ENCODE data around the gene ERBB4. TPM values are rescaled to one million over a fixed set of nuclear protein-coding genes. Genes with fewer than 3 reads are reported as not detected.

ERBB4 gene
- total RNA-seq, 1 experiment from 2014 or later: 2.9 TPM

DNA sequence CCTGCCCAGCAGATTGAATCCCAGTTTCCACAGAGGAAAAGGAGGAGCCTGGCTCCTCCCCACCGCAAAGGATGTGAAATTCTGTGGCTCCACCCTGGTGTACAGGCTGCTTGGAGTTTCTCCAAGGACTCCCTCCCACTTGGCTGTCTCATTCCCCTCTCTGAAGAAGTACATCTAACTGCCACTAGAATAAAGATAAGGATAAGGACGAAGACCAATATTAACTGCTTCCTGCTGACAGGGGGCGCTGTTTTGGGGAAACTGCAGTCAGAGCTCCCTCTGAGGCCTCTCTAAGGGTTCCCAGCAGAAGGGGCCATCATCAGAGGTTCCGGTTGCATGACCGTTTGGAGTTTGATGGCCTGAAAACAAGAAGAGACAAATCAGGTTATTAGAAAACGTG is 1191.3 kb downstream of the ERBB4 start:
- Mint-ChIP-seq H3K4me3 (ENCODE audit: low read depth, unreplicated experiment) (no peak overlapping the region), H3K27ac (ENCODE audit: unreplicated experiment) (peak overlapping the region; percentile 54), H3K27me3 (ENCODE audit: unreplicated experiment) (no peaks in the 10 kb centered on the region), H3K9me3 (ENCODE audit: low read depth, unreplicated experiment) (peaks cover 12% of the 10 kb centered on the region), H3K4me1 (ENCODE audit: low read depth, unreplicated experiment) (peaks cover 26% of the 10 kb centered on the region), H3K36me3 (ENCODE audit: insufficient read depth, unreplicated experiment) (peaks cover 9% of the 10 kb centered on the region)
- intact Hi-C loops (cut with micrococcal nuclease; ENCODE audit: unreplicated experiment): no loop called here
- CTCF ChIA-PET: no interaction called here
- no TSS peak for BruUV-seq (replicated peaks)
- DNase-seq: no peak
- TF ChIP-seq, protein P1, sequence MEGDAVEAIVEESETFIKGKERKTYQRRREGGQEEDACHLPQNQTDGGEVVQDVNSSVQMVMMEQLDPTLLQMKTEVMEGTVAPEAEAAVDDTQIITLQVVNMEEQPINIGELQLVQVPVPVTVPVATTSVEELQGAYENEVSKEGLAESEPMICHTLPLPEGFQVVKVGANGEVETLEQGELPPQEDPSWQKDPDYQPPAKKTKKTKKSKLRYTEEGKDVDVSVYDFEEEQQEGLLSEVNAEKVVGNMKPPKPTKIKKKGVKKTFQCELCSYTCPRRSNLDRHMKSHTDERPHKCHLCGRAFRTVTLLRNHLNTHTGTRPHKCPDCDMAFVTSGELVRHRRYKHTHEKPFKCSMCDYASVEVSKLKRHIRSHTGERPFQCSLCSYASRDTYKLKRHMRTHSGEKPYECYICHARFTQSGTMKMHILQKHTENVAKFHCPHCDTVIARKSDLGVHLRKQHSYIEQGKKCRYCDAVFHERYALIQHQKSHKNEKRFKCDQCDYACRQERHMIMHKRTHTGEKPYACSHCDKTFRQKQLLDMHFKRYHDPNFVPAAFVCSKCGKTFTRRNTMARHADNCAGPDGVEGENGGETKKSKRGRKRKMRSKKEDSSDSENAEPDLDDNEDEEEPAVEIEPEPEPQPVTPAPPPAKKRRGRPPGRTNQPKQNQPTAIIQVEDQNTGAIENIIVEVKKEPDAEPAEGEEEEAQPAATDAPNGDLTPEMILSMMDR (IDR thresholded peaks at IDR 0.05; ENCODE audit: unreplicated experiment): no peak

DNA sequence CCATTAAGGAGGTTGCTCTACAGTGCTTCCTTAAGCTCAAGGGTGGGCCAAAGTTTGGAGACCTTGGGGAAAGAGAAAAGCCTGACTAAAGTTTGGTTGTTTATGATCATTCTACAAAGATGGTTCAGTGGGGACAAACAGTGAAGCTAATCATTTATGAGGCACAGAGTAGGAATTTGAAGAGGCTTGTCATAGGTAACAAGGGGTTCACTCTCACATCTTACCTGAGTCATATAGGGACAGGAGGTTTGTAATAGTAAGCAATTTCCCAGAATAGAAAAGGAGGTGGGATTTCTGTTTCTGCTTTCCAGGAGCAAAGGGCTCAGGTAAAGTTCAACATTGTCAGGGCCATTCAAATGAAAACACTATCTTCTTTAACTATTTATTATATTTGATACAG is 1194.3 kb downstream of the ERBB4 start:
- Mint-ChIP-seq H3K36me3 (ENCODE audit: insufficient read depth, unreplicated experiment) (peaks cover 9% of the 10 kb centered on the region), H3K27me3 (ENCODE audit: unreplicated experiment) (no peaks in the 10 kb centered on the region), H3K4me3 (ENCODE audit: low read depth, unreplicated experiment) (no peak overlapping the region), H3K4me1 (ENCODE audit: low read depth, unreplicated experiment) (peaks cover 16% of the 10 kb centered on the region), H3K9me3 (ENCODE audit: low read depth, unreplicated experiment) (peaks cover 8% of the 10 kb centered on the region), H3K27ac (ENCODE audit: unreplicated experiment) (no peak overlapping the region)
- CTCF ChIA-PET: interaction anchor here (0.6 kb wide), 1 partner anchor 20 kb away, joined by 3 read pairs; no protein-coding TSS in a partner anchor
- DNase-seq: no peak
- BruUV-seq (replicated peaks): no TSS peak
- TF ChIP-seq, protein P1 (IDR thresholded peaks at IDR 0.05; ENCODE audit: unreplicated experiment): no peak
- intact Hi-C loops (cut with micrococcal nuclease; ENCODE audit: unreplicated experiment): no loop called here

DNA sequence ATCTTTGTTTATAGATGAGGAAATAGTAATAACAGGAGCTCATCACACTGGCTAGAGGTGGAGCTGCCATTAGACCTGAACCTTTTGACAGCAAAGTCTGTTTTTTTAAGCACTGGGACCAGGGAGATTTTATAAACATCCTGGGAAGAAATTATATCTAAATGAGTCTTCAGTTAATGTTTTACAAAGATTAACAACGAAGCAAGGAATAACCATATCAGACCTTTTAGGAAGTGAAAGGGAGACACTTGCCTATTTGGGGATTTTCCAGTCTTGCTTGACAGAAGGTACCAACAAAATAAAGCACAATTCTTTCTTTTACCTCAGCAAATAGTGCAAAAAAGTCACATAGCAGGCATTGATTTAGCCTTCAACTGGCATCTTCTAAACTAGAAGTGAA is 1205.2 kb downstream of the ERBB4 start:
- H3K27ac Mint-ChIP-seq (ENCODE audit: unreplicated experiment): peak overlapping the region; percentile 92
- TF ChIP-seq, protein P1 (IDR thresholded peaks at IDR 0.05; ENCODE audit: unreplicated experiment): no peak
- BruUV-seq (replicated peaks): no TSS peak
- H3K9me3 Mint-ChIP-seq (ENCODE audit: low read depth, unreplicated experiment): peaks cover 2% of the 10 kb centered on the region
- H3K36me3 Mint-ChIP-seq (ENCODE audit: insufficient read depth, unreplicated experiment): peaks cover 16% of the 10 kb centered on the region
- DNase-seq: peak; percentile 29
- H3K4me1 Mint-ChIP-seq (ENCODE audit: low read depth, unreplicated experiment): peaks cover 46% of the 10 kb centered on the region
- H3K4me3 Mint-ChIP-seq (ENCODE audit: low read depth, unreplicated experiment): no peak overlapping the region
- CTCF ChIA-PET: interaction anchor here (1.2 kb wide), 1 partner anchor 261 kb away, joined by 3 read pairs; no protein-coding TSS in a partner anchor
- intact Hi-C loops (cut with micrococcal nuclease; ENCODE audit: unreplicated experiment): loop anchor here (1.0 to 5.0 kb wide), 2 partner anchors 75 to 1089 kb away; no protein-coding TSS in a partner anchor
- no peaks in the 10 kb centered on the region for H3K27me3 Mint-ChIP-seq (ENCODE audit: unreplicated experiment)

DNA sequence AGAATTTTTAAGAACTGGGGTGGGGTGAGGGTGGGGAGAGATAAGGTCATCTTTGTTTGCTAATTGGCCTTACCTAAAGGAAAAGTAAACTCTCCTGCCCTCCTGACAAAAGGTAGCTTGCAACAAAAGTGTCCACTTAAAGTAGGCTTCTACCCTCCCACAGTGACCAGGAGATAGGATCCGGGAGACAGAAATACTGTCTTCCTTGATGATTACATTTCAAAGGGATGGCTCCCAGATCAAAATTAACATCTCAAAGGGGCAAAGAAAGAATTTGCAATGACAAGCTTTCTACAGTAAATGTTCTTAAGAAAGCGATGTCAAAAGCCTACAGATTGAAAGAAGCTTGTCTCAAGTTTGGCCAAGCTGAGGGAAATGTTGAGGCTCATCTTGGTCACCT is 1206.9 kb downstream of the ERBB4 start:
- CTCF ChIA-PET: interaction anchor here (0.7 kb wide), 1 partner anchor 919 kb away, joined by 5 read pairs; no protein-coding TSS in a partner anchor
- no peaks in the 10 kb centered on the region for H3K27me3 Mint-ChIP-seq (ENCODE audit: unreplicated experiment)
- no peak overlapping the region for H3K4me3 Mint-ChIP-seq (ENCODE audit: low read depth, unreplicated experiment)
- peaks cover 2% of the 10 kb centered on the region for H3K9me3 Mint-ChIP-seq (ENCODE audit: low read depth, unreplicated experiment)
- peak overlapping the region; percentile 19 for H3K27ac Mint-ChIP-seq (ENCODE audit: unreplicated experiment)
- intact Hi-C loops (cut with micrococcal nuclease; ENCODE audit: unreplicated experiment): loop anchor here (5.0 kb wide), 1 partner anchor 1091 kb away; no protein-coding TSS in a partner anchor
- no TSS peak for BruUV-seq (replicated peaks)
- TF ChIP-seq, protein P1 (IDR thresholded peaks at IDR 0.05; ENCODE audit: unreplicated experiment): no peak
- no peak for DNase-seq
- H3K36me3 Mint-ChIP-seq (ENCODE audit: insufficient read depth, unreplicated experiment): peaks cover 16% of the 10 kb centered on the region
- peaks cover 46% of the 10 kb centered on the region for H3K4me1 Mint-ChIP-seq (ENCODE audit: low read depth, unreplicated experiment)

Data from Calu3 (cell line).